ENCODE measurements around the gene ZNF557.

- TF ChIP-seq POLR2A (IDR thresholded peaks at IDR 0.05; ENCODE audit: low read depth, low read length) (no peak), POLR2AphosphoS5 (IDR thresholded peaks at IDR 0.05; ENCODE audit: low read depth, low read length) (no peak), TAF1 (IDR thresholded peaks at IDR 0.05; ENCODE audit: low read depth, low read length) (no peak), POU2F2 (IDR thresholded peaks at IDR 0.05; ENCODE audit: low read depth, low read length) (no peak)
Measured at GRCh38 chr19:7125221-7125620, 55.7 kb downstream of the ZNF557 start.
